ENCODE measurements around the gene PTGER4. TPM values are rescaled to one million over a fixed set of nuclear protein-coding genes. Genes with fewer than 3 reads are reported as not detected.
"Not testable (repeated sequence)": the region's sequence is repeated elsewhere in the genome, so short reads cannot be mapped to it uniquely, and the experiment has no call there.

PTGER4 gene
- total RNA-seq, 1 donor from 2014 or later: 73.3 TPM

DNA sequence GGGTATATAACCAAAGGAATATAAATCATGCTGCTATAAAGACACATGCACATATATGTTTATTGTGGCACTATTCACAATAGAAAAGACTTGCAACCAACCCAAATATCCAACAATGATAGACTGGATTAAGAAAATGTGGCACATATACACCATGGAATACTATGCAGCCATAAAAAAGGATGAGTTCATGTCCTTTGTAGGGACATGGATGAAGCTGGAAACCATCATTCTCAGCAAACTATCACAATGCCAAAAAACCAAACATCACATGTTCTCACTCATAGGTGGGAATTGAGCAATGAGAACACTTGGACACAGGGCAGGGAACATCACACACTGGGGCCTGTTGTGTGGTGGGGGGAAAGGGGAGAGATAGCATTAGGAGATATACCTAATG, 30.9 kb downstream of the PTGER4 start:
- DNase-seq; POLR2A ChIA-PET; H3K4me1 Mint-ChIP-seq; intact Hi-C loops (cut with micrococcal nuclease); H3K27me3 Mint-ChIP-seq; H3K9me3 Mint-ChIP-seq; ATAC-seq (ENCODE audit: low read depth); H3K27ac Mint-ChIP-seq; CTCF ChIA-PET; H3K4me3 Mint-ChIP-seq: not testable (repeated sequence)
- H3K36me3 Mint-ChIP-seq (ENCODE audit: low read depth): peaks cover 48% of the 10 kb centered on the region

DNA sequence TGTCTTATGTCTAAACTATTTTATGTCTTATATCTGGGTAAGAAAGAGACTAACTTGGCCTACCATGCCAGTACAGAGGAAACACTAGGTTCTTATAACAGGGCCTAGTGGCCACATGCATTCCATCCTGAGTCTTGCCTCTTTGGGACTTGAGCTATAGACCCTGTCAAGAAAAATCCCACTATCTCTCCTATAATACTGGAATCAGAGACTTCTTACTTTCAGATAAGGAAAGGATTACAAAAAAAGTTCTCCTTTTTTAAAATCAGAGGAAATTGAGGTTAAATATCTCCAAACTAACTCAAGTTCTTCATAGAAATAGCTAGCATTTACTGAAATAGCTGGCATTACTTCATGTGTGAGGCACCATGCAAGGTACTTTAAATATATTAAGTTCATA, 34.3 kb downstream of the PTGER4 start:
- ChIA-PET POLR2A (no interaction called here), CTCF (interaction anchor here (0.7 to 2.7 kb wide), 2 partner anchors 10 to 998 kb away, joined by 3 to 7 read pairs; no protein-coding TSS in a partner anchor)
- no peak for DNase-seq
- Mint-ChIP-seq H3K27me3 (no peaks in the 10 kb centered on the region), H3K9me3 (no peaks in the 10 kb centered on the region), H3K36me3 (ENCODE audit: low read depth) (peaks cover 47% of the 10 kb centered on the region), H3K4me1 (peaks cover 5% of the 10 kb centered on the region), H3K27ac (no peak overlapping the region), H3K4me3 (no peak overlapping the region)
- TF ChIP-seq, protein P1, sequence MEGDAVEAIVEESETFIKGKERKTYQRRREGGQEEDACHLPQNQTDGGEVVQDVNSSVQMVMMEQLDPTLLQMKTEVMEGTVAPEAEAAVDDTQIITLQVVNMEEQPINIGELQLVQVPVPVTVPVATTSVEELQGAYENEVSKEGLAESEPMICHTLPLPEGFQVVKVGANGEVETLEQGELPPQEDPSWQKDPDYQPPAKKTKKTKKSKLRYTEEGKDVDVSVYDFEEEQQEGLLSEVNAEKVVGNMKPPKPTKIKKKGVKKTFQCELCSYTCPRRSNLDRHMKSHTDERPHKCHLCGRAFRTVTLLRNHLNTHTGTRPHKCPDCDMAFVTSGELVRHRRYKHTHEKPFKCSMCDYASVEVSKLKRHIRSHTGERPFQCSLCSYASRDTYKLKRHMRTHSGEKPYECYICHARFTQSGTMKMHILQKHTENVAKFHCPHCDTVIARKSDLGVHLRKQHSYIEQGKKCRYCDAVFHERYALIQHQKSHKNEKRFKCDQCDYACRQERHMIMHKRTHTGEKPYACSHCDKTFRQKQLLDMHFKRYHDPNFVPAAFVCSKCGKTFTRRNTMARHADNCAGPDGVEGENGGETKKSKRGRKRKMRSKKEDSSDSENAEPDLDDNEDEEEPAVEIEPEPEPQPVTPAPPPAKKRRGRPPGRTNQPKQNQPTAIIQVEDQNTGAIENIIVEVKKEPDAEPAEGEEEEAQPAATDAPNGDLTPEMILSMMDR (IDR thresholded peaks at IDR 0.05): no peak
- ATAC-seq (ENCODE audit: low read depth): no peak
- intact Hi-C loops (cut with micrococcal nuclease): no loop called here

DNA sequence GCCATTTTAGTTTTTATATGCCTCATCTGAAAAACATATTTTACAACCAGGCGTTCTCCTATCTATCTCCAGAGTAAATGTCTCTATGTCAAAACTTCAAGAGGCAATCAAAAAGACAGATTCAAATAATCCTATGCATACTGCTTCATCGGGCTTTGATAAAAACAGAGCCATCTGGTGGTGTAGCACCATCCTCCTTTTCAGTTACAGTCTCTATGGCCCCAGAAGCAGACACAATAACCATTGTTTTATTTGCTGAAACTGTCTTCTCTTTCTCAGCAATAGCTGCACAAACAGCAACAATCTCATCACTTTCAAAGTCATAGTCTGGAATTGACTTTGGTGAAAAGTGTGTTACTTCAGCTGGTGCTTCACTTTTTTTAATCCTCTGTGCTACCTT, 36.3 kb downstream of the PTGER4 start:
- ATAC-seq (ENCODE audit: low read depth): no peak
- DNase-seq: no peak
- peaks cover under 1% of the 10 kb centered on the region for H3K9me3 Mint-ChIP-seq
- H3K4me1 Mint-ChIP-seq: peaks cover 5% of the 10 kb centered on the region
- no peak overlapping the region for H3K4me3 Mint-ChIP-seq
- H3K27me3 Mint-ChIP-seq: no peaks in the 10 kb centered on the region
- intact Hi-C loops (cut with micrococcal nuclease): no loop called here
- H3K27ac Mint-ChIP-seq: no peak overlapping the region
- peaks cover 46% of the 10 kb centered on the region for H3K36me3 Mint-ChIP-seq (ENCODE audit: low read depth)
- ChIA-PET POLR2A (no interaction called here), CTCF (no interaction called here)
- TF ChIP-seq, protein P1 (IDR thresholded peaks at IDR 0.05): no peak

DNA sequence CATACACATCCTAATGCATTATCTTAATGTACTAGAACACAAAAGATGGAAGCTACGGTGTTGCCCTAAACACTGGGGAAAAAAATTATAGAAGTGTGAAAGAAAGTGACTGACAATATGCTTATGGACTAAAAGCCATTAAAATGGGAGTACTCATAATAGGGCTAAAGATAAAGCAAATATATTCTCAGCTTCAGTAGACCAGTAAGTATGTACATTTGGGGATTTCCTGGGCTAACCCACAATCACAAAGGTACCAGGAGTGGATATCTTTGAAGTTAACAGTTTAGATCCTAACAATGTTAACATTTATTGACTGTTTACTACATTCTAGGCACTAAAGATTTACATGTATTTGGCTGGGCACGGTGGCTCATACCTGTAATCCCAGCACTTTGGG, 36.9 kb downstream of the PTGER4 start:
- H3K4me3 Mint-ChIP-seq: no peak overlapping the region
- ATAC-seq (ENCODE audit: low read depth): no peak
- no peak for DNase-seq
- H3K36me3 Mint-ChIP-seq (ENCODE audit: low read depth): peaks cover 48% of the 10 kb centered on the region
- ChIA-PET CTCF (no interaction called here), POLR2A (no interaction called here)
- no peak overlapping the region for H3K27ac Mint-ChIP-seq
- peaks cover 6% of the 10 kb centered on the region for H3K9me3 Mint-ChIP-seq
- intact Hi-C loops (cut with micrococcal nuclease): no loop called here
- TF ChIP-seq, protein P1 (IDR thresholded peaks at IDR 0.05): no peak
- H3K4me1 Mint-ChIP-seq: peaks cover 5% of the 10 kb centered on the region
- H3K27me3 Mint-ChIP-seq: no peaks in the 10 kb centered on the region

DNA sequence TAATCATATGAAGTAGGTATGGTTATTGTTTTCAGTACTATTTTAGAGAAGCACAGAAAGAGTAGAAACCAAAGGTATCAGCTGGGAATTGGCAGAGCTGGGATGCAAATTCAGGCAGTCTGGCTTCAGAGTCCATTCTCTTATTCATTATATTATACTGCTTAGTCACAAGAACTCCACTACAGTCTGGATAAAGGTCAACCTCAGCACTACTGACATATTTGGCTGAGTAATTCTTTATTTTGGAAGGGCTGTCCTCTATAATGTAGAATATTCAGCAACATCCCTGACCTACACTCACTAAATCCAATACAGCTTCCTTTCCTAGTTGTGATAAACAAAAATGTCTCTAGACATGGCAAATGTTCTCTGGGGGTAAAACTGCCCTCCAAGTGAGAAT, 37.6 kb downstream of the PTGER4 start:
- TF ChIP-seq, protein P1 (IDR thresholded peaks at IDR 0.05): no peak
- no peaks in the 10 kb centered on the region for H3K27me3 Mint-ChIP-seq
- H3K36me3 Mint-ChIP-seq (ENCODE audit: low read depth): peaks cover 45% of the 10 kb centered on the region
- ChIA-PET CTCF (no interaction called here), POLR2A (interaction anchor here (0.7 kb wide), 1 partner anchor 111 kb away, joined by 4 read pairs; no protein-coding TSS in a partner anchor)
- no peak overlapping the region for H3K4me3 Mint-ChIP-seq
- H3K27ac Mint-ChIP-seq: no peak overlapping the region
- DNase-seq: no peak
- intact Hi-C loops (cut with micrococcal nuclease): no loop called here
- peaks cover 5% of the 10 kb centered on the region for H3K4me1 Mint-ChIP-seq
- no peak for ATAC-seq (ENCODE audit: low read depth)
- H3K9me3 Mint-ChIP-seq: peaks cover 6% of the 10 kb centered on the region

DNA sequence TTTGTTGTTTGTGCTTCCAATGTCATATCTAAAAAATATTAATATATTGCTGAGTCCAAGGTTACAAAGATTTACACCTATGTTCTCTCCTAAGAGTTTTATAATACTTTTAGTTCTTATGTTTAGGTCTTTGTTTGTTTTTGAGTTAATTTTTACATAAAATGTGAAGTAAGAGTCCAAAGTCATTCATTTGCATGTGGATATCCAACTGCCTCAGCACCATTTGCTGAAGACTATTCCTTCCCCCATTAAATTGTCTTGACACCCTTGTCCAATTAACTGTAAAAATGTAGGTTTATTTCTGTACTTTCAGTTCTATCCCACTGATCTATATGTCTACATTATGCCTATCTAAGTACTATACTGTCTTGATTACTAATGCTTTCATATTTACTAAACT, 40.4 kb downstream of the PTGER4 start:
- no peaks in the 10 kb centered on the region for H3K27me3 Mint-ChIP-seq
- peaks cover 50% of the 10 kb centered on the region for H3K36me3 Mint-ChIP-seq (ENCODE audit: low read depth)
- ChIA-PET POLR2A (no interaction called here), CTCF (no interaction called here)
- ATAC-seq (ENCODE audit: low read depth): no peak
- intact Hi-C loops (cut with micrococcal nuclease): no loop called here
- peaks cover 5% of the 10 kb centered on the region for H3K4me1 Mint-ChIP-seq
- peaks cover 6% of the 10 kb centered on the region for H3K9me3 Mint-ChIP-seq
- DNase-seq: no peak
- no peak overlapping the region for H3K27ac Mint-ChIP-seq
- H3K4me3 Mint-ChIP-seq: no peak overlapping the region
- TF ChIP-seq, protein P1 (IDR thresholded peaks at IDR 0.05): no peak

DNA sequence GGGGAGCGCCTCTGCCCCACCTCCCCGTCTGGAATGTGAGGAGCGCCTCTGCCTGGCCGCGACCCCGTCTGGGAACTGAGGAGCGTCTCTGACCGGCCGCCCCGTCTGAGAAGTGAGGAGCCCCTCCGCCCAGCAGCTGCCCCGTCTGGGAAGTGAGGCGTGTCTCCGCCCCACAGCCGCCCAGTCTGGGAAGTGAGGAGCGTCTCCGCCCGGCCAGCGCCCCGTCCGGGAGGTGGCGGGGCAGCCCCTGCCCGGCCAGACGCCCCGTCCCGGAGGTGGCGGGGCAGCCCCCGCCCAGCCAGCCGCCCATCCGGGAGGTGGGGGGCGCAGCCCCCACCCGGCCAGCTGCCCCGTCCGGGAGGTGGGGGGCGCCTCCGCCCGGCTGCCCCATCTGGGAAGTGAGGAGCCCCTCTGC, 42.8 kb downstream of the PTGER4 start:
- H3K4me3 Mint-ChIP-seq; H3K9me3 Mint-ChIP-seq; ATAC-seq (ENCODE audit: low read depth); H3K27me3 Mint-ChIP-seq; CTCF ChIA-PET; DNase-seq; H3K4me1 Mint-ChIP-seq; POLR2A ChIA-PET; intact Hi-C loops (cut with micrococcal nuclease); H3K27ac Mint-ChIP-seq: not testable (repeated sequence)
- H3K36me3 Mint-ChIP-seq (ENCODE audit: low read depth): peaks cover 52% of the 10 kb centered on the region

Measured in activated B cell treated with CpG ODN at 0.5 μM for 24 hours (primary cell).